ENCODE data around the gene ALKBH5. TPM values are rescaled to one million over a fixed set of nuclear protein-coding genes. Genes with fewer than 3 reads are reported as not detected.
"Not testable (repeated sequence)": the region's sequence is repeated elsewhere in the genome, so short reads cannot be mapped to it uniquely, and the experiment has no call there.

ALKBH5 gene
- total RNA-seq, 1 donor from 2014 or later, result 71.0 TPM

GRCh38 chr17:18213666-18214270 is 30.1 kb downstream of the ALKBH5 start:
- Mint-ChIP-seq H3K9me3 (no peaks in the 10 kb centered on the region), H3K27me3 (ENCODE audit: low read depth) (no peaks in the 10 kb centered on the region), H3K4me3 (no peak overlapping the region), H3K27ac (peak overlapping the region; percentile 6), H3K4me1 (peaks cover 2% of the 10 kb centered on the region), H3K36me3 (peaks cover 10% of the 10 kb centered on the region)
- TF ChIP-seq, protein P1, sequence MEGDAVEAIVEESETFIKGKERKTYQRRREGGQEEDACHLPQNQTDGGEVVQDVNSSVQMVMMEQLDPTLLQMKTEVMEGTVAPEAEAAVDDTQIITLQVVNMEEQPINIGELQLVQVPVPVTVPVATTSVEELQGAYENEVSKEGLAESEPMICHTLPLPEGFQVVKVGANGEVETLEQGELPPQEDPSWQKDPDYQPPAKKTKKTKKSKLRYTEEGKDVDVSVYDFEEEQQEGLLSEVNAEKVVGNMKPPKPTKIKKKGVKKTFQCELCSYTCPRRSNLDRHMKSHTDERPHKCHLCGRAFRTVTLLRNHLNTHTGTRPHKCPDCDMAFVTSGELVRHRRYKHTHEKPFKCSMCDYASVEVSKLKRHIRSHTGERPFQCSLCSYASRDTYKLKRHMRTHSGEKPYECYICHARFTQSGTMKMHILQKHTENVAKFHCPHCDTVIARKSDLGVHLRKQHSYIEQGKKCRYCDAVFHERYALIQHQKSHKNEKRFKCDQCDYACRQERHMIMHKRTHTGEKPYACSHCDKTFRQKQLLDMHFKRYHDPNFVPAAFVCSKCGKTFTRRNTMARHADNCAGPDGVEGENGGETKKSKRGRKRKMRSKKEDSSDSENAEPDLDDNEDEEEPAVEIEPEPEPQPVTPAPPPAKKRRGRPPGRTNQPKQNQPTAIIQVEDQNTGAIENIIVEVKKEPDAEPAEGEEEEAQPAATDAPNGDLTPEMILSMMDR (IDR thresholded peaks at IDR 0.05; ENCODE audit: unreplicated experiment), result no peak
- no peak for DNase-seq (ENCODE audit: low spot score in 2 of 2, unreplicated experiment in 2 of 2)

GRCh38 chr17:18216906-18217305 is 33.3 kb downstream of the ALKBH5 start:
- not testable (repeated sequence) for H3K27me3 Mint-ChIP-seq (ENCODE audit: low read depth); H3K4me1 Mint-ChIP-seq; DNase-seq (ENCODE audit: low spot score in 2 of 2, unreplicated experiment in 2 of 2); H3K27ac Mint-ChIP-seq; H3K9me3 Mint-ChIP-seq; H3K36me3 Mint-ChIP-seq; H3K4me3 Mint-ChIP-seq

GRCh38 chr17:18217412-18218015 is 33.9 kb downstream of the ALKBH5 start:
- TF ChIP-seq, protein P1 (IDR thresholded peaks at IDR 0.05; ENCODE audit: unreplicated experiment), result peak; percentile 71
- Mint-ChIP-seq H3K27me3 (ENCODE audit: low read depth) (no peaks in the 10 kb centered on the region), H3K27ac (no peak overlapping the region), H3K9me3 (no peaks in the 10 kb centered on the region), H3K4me1 (peaks cover 6% of the 10 kb centered on the region), H3K36me3 (no peaks in the 10 kb centered on the region), H3K4me3 (no peak overlapping the region)
- DNase-seq (ENCODE audit: low spot score in 2 of 2, unreplicated experiment in 2 of 2), result peak; percentile 49 to 79

- Mint-ChIP-seq H3K9me3 (no peaks in the 10 kb centered on the region), H3K4me1 (peaks cover 6% of the 10 kb centered on the region), H3K27me3 (ENCODE audit: low read depth) (no peaks in the 10 kb centered on the region), H3K27ac (peak overlapping the region; percentile 21), H3K4me3 (no peak overlapping the region), H3K36me3 (no peaks in the 10 kb centered on the region)
- DNase-seq (ENCODE audit: low spot score in 2 of 2, unreplicated experiment in 2 of 2), result no peak
- TF ChIP-seq, protein P1 (IDR thresholded peaks at IDR 0.05; ENCODE audit: unreplicated experiment), result no peak
These were observed 35.3 kb downstream of the ALKBH5 start for GRCh38 chr17:18218756-18219415.

DNA sequence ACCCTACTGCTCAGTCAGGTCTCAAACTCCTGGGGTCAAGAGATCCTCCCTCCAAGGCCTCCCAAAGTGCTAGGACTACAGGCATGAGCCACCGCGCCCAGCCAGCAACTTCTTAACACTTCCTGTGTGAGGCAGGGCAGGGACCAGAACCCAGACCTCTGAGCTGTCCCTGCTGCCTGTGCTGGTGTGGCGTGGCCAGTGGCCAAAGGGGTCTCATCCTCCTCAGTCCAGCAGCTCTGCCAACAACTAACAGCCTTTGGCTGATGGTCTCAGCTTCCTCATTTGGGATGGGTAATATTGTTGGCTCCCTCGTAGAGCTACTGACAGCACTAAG is 40.4 kb downstream of the ALKBH5 start:
- TF ChIP-seq, protein P1 (IDR thresholded peaks at IDR 0.05; ENCODE audit: unreplicated experiment), result no peak
- Mint-ChIP-seq H3K36me3 (no peaks in the 10 kb centered on the region), H3K9me3 (no peaks in the 10 kb centered on the region), H3K27me3 (ENCODE audit: low read depth) (no peaks in the 10 kb centered on the region), H3K4me1 (peaks cover 25% of the 10 kb centered on the region), H3K27ac (peak overlapping the region; percentile 97), H3K4me3 (no peak overlapping the region)
- DNase-seq (ENCODE audit: low spot score in 2 of 2, unreplicated experiment in 2 of 2), result no peak

GRCh38 chr17:18224387-18225120 is 40.9 kb downstream of the ALKBH5 start:
- Mint-ChIP-seq H3K4me3 (peak overlapping the region; percentile 78), H3K9me3 (no peaks in the 10 kb centered on the region), H3K27ac (peak overlapping the region; percentile 97), H3K27me3 (ENCODE audit: low read depth) (no peaks in the 10 kb centered on the region), H3K4me1 (peaks cover 23% of the 10 kb centered on the region), H3K36me3 (no peaks in the 10 kb centered on the region)
- DNase-seq (ENCODE audit: low spot score in 2 of 2, unreplicated experiment in 2 of 2), result no peak
- TF ChIP-seq, protein P1 (IDR thresholded peaks at IDR 0.05; ENCODE audit: unreplicated experiment), result no peak

Measured in mesothelial cell of epicardium (in vitro differentiated cells).